PC-9 (cell line): ENCODE data around the gene KRTAP5-10.

Source experiments
- EZH2 ChIP-seq: fragments of 200-600 bp; sonication (generic); IDR thresholded peaks from 2 replicates; pipeline ENCODE4 v1.8.0; 2017; ENCODE audit warnings: antibody characterized with exemption, low read depth
- TF ChIP-seq, protein P1 (sequence below): fragments of 200-600 bp; sonication (generic); conservative IDR thresholded peaks from 2 replicates; pipeline ENCODE4 v1.6.1; 2017; ENCODE audit warnings: mixed run types, antibody characterized with exemption, mild to moderate bottlenecking, moderate library complexity

GRCh38 chr11:71581826-71582225 lies 16.5 kb downstream of the KRTAP5-10 start:
- TF ChIP-seq, protein P1, sequence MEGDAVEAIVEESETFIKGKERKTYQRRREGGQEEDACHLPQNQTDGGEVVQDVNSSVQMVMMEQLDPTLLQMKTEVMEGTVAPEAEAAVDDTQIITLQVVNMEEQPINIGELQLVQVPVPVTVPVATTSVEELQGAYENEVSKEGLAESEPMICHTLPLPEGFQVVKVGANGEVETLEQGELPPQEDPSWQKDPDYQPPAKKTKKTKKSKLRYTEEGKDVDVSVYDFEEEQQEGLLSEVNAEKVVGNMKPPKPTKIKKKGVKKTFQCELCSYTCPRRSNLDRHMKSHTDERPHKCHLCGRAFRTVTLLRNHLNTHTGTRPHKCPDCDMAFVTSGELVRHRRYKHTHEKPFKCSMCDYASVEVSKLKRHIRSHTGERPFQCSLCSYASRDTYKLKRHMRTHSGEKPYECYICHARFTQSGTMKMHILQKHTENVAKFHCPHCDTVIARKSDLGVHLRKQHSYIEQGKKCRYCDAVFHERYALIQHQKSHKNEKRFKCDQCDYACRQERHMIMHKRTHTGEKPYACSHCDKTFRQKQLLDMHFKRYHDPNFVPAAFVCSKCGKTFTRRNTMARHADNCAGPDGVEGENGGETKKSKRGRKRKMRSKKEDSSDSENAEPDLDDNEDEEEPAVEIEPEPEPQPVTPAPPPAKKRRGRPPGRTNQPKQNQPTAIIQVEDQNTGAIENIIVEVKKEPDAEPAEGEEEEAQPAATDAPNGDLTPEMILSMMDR: no peak
- TF ChIP-seq EZH2: no peak
